ENCODE measurements around the gene KCTD10.

The KCTD10 gene

GRCh38 chr12:109489016-109489954, 12.2 kb upstream of the KCTD10 start:
- Histone ChIP-seq H3K9me3 (no peaks in the 10 kb centered on the region), H3K4me3 (no peak overlapping the region), H3K27me3 (ENCODE audit: low read depth) (no peaks in the 10 kb centered on the region), H3K4me1 (no peaks in the 10 kb centered on the region), H3K36me3 (replicated peaks) (peaks cover 71% of the 10 kb centered on the region)
- in situ Hi-C loops (cut with MboI; ENCODE audit: low sequenced_read_pairs): no loop called here
- no peak for DNase-seq (ENCODE audit: low spot score in 2 of 2)

- DNase-seq (ENCODE audit: low spot score in 2 of 2): no peak
- Histone ChIP-seq H3K9me3 (no peaks in the 10 kb centered on the region), H3K36me3 (replicated peaks) (peaks cover 76% of the 10 kb centered on the region), H3K4me1 (no peaks in the 10 kb centered on the region), H3K27me3 (ENCODE audit: low read depth) (no peaks in the 10 kb centered on the region), H3K4me3 (no peak overlapping the region)
- in situ Hi-C loops (cut with MboI; ENCODE audit: low sequenced_read_pairs): no loop called here
These were observed 11.1 kb upstream of the KCTD10 start for GRCh38 chr12:109488051-109488665.

- H3K9me3 ChIP-seq: no peaks in the 10 kb centered on the region
- peaks cover 76% of the 10 kb centered on the region for H3K36me3 ChIP-seq (replicated peaks)
- DNase-seq (ENCODE audit: low spot score in 2 of 2): no peak
- no peaks in the 10 kb centered on the region for H3K4me1 ChIP-seq
- in situ Hi-C loops (cut with MboI; ENCODE audit: low sequenced_read_pairs): no loop called here
- H3K4me3 ChIP-seq: no peak overlapping the region
- no peaks in the 10 kb centered on the region for H3K27me3 ChIP-seq (ENCODE audit: low read depth)
These were observed 10.3 kb upstream of the KCTD10 start for GRCh38 chr12:109487181-109488050.

- Histone ChIP-seq H3K4me1 (no peaks in the 10 kb centered on the region), H3K27me3 (ENCODE audit: low read depth) (no peaks in the 10 kb centered on the region), H3K36me3 (replicated peaks) (peaks cover 60% of the 10 kb centered on the region), H3K4me3 (no peak overlapping the region), H3K9me3 (no peaks in the 10 kb centered on the region)
- in situ Hi-C loops (cut with MboI; ENCODE audit: low sequenced_read_pairs): no loop called here
- DNase-seq (ENCODE audit: low spot score in 2 of 2): no peak
These were observed 8.1 kb upstream of the KCTD10 start for GRCh38 chr12:109485201-109485600.

GRCh38 chr12:109483346-109483745, 6.2 kb upstream of the KCTD10 start:
- H3K27me3 ChIP-seq (ENCODE audit: low read depth): no peaks in the 10 kb centered on the region
- in situ Hi-C loops (cut with MboI; ENCODE audit: low sequenced_read_pairs): no loop called here
- no peaks in the 10 kb centered on the region for H3K9me3 ChIP-seq
- H3K36me3 ChIP-seq (replicated peaks): peaks cover 41% of the 10 kb centered on the region
- no peak overlapping the region for H3K4me3 ChIP-seq
- no peaks in the 10 kb centered on the region; the same call in 1 of the 2 replicates for H3K4me1 ChIP-seq
- DNase-seq (ENCODE audit: low spot score in 2 of 2): no peak

GRCh38 chr12:109482894-109483293, 5.8 kb upstream of the KCTD10 start:
- in situ Hi-C loops (cut with MboI; ENCODE audit: low sequenced_read_pairs): no loop called here
- Histone ChIP-seq H3K9me3 (no peaks in the 10 kb centered on the region), H3K4me3 (no peak overlapping the region), H3K27me3 (ENCODE audit: low read depth) (no peaks in the 10 kb centered on the region), H3K36me3 (replicated peaks) (peaks cover 39% of the 10 kb centered on the region), H3K4me1 (no peaks in the 10 kb centered on the region; the same call in 1 of the 2 replicates)
- DNase-seq (ENCODE audit: low spot score in 2 of 2): no peak

GRCh38 chr12:109482491-109482890, 5.4 kb upstream of the KCTD10 start:
- H3K4me1 ChIP-seq: no peaks in the 10 kb centered on the region; the same call in 1 of the 2 replicates
- no peak overlapping the region for H3K4me3 ChIP-seq
- in situ Hi-C loops (cut with MboI; ENCODE audit: low sequenced_read_pairs): no loop called here
- peaks cover 37% of the 10 kb centered on the region for H3K36me3 ChIP-seq (replicated peaks)
- DNase-seq (ENCODE audit: low spot score in 2 of 2): no peak
- no peaks in the 10 kb centered on the region for H3K27me3 ChIP-seq (ENCODE audit: low read depth)
- no peaks in the 10 kb centered on the region for H3K9me3 ChIP-seq

- no peaks in the 10 kb centered on the region for H3K9me3 ChIP-seq
- in situ Hi-C loops (cut with MboI; ENCODE audit: low sequenced_read_pairs): no loop called here
- no peaks in the 10 kb centered on the region; the same call in 1 of the 2 replicates for H3K4me1 ChIP-seq
- H3K36me3 ChIP-seq (replicated peaks): peaks cover 31% of the 10 kb centered on the region
- no peak for DNase-seq (ENCODE audit: low spot score in 2 of 2)
- H3K27me3 ChIP-seq (ENCODE audit: low read depth): no peaks in the 10 kb centered on the region
- no peak overlapping the region for H3K4me3 ChIP-seq
These were observed 4.8 kb upstream of the KCTD10 start for GRCh38 chr12:109481863-109482262.

GRCh38 chr12:109480356-109480755, 3.3 kb upstream of the KCTD10 start:
- in situ Hi-C loops (cut with MboI; ENCODE audit: low sequenced_read_pairs): no loop called here
- DNase-seq (ENCODE audit: low spot score in 2 of 2): no peak
- H3K9me3 ChIP-seq: no peaks in the 10 kb centered on the region

GRCh38 chr12:109479761-109480160, 2.7 kb upstream of the KCTD10 start:
- in situ Hi-C loops (cut with MboI; ENCODE audit: low sequenced_read_pairs): no loop called here
- no peak for DNase-seq (ENCODE audit: low spot score in 2 of 2)
- H3K4me3 ChIP-seq: no peak overlapping the region
- H3K27me3 ChIP-seq (ENCODE audit: low read depth): no peaks in the 10 kb centered on the region
- H3K9me3 ChIP-seq: no peaks in the 10 kb centered on the region
- peaks cover 5% of the 10 kb centered on the region; the same call in 1 of the 2 replicates for H3K4me1 ChIP-seq
- H3K36me3 ChIP-seq (replicated peaks): peaks cover 10% of the 10 kb centered on the region

More at GRCh38 chr12:109480356-109480755, 3.3 kb upstream of the KCTD10 start:
- Histone ChIP-seq H3K27me3 (ENCODE audit: low read depth) (no peaks in the 10 kb centered on the region), H3K36me3 (replicated peaks) (peaks cover 16% of the 10 kb centered on the region), H3K4me3 (no peak overlapping the region), H3K4me1 (peaks cover 5% of the 10 kb centered on the region; the same call in 1 of the 2 replicates)

GRCh38 chr12:109477963-109478315, 839 bp upstream of the KCTD10 start:
- H3K4me1 ChIP-seq: peaks cover 5% of the 10 kb centered on the region; the same call in 1 of the 2 replicates
- peak overlapping the region; percentile 97 for H3K4me3 ChIP-seq
- H3K36me3 ChIP-seq (replicated peaks): peaks cover 2% of the 10 kb centered on the region; the same call in 1 of the 2 replicates
- H3K9me3 ChIP-seq: no peaks in the 10 kb centered on the region
- DNase-seq (ENCODE audit: low spot score in 2 of 2): no peak
- H3K27me3 ChIP-seq (ENCODE audit: low read depth): no peaks in the 10 kb centered on the region
- in situ Hi-C loops (cut with MboI; ENCODE audit: low sequenced_read_pairs): no loop called here

GRCh38 chr12:109476807-109477184, 304 bp downstream of the KCTD10 start:
- DNase-seq (ENCODE audit: low spot score in 2 of 2): peak in 1 of 2 experiments; percentile 5
- Histone ChIP-seq H3K4me3 (peak overlapping the region; percentile 97), H3K9me3 (no peaks in the 10 kb centered on the region), H3K4me1 (peaks cover 5% of the 10 kb centered on the region; the same call in 1 of the 2 replicates), H3K36me3 (replicated peaks) (peaks cover 7% of the 10 kb centered on the region), H3K27me3 (ENCODE audit: low read depth) (no peaks in the 10 kb centered on the region)
- in situ Hi-C loops (cut with MboI; ENCODE audit: low sequenced_read_pairs): no loop called here

- DNase-seq (ENCODE audit: low spot score in 2 of 2): no peak
- H3K36me3 ChIP-seq (replicated peaks): peaks cover 7% of the 10 kb centered on the region
- in situ Hi-C loops (cut with MboI; ENCODE audit: low sequenced_read_pairs): no loop called here
- H3K27me3 ChIP-seq (ENCODE audit: low read depth): no peaks in the 10 kb centered on the region
- H3K9me3 ChIP-seq: no peaks in the 10 kb centered on the region
- H3K4me3 ChIP-seq: peak overlapping the region; percentile 97
- peaks cover 5% of the 10 kb centered on the region; the same call in 1 of the 2 replicates for H3K4me1 ChIP-seq
These were observed 900 bp downstream of the KCTD10 start for GRCh38 chr12:109475993-109476806.

All from HAP-1 (cell line).